GM23338 (cell line): ENCODE results near the gene TGIF1. TPM values are rescaled to one million over a fixed set of nuclear protein-coding genes. Genes with fewer than 3 reads are reported as not detected.
A peak's percentile ranks its signal among the peaks of the same experiment; 100 is the strongest.
"Not testable (repeated sequence)": the region's sequence is repeated elsewhere in the genome, so short reads cannot be mapped to it uniquely, and the experiment has no call there.

Experiments used
- ATAC-seq: fragments of 200-7000 bp; cut with Tn5 transposase; 3 replicates; pipeline ENCODE4 v1.9.1; 2020
- DNase-seq: peaks from one replicate; pipeline ENCODE4 v3.0.0-alpha.2; 2015; ENCODE audit warnings: low spot score
- H2AFZ ChIP-seq: fragments of 200-600 bp; sonication (generic); 2 replicates; pipeline ENCODE4 v1.8.0; 2016; ENCODE audit warnings: antibody characterized with exemption, mild to moderate bottlenecking, moderate library complexity
- H3F3A ChIP-seq: fragments of 200-600 bp; sonication (generic); replicated peaks from 2 replicates; pipeline ENCODE4 v1.8.0; 2017; ENCODE audit warnings: antibody characterized with exemption, mixed run types, low read depth
- H3K27ac ChIP-seq: fragments of 200-600 bp; sonication (generic); 2 replicates; pipeline ENCODE4 v1.6.1; 2016; ENCODE audit warnings: low read depth
- H3K27me3 ChIP-seq: fragments of 200-600 bp; sonication (generic); 2 replicates; pipeline ENCODE4 v1.8.0; 2016; ENCODE audit warnings: mild to moderate bottlenecking, mixed run types, moderate library complexity; ENCODE audit not compliant: insufficient read depth
- H3K36me3 ChIP-seq: fragments of 200-600 bp; sonication (generic); 2 replicates; pipeline ENCODE4 v1.8.0; 2016; ENCODE audit warnings: mild to moderate bottlenecking; ENCODE audit not compliant: insufficient read depth
- H3K4me1 ChIP-seq: fragments of 200-600 bp; sonication (generic); 2 replicates; pipeline ENCODE4 v1.8.0; 2016; ENCODE audit warnings: mild to moderate bottlenecking, moderate library complexity; ENCODE audit not compliant: insufficient read depth
- H3K4me2 ChIP-seq: fragments of 200-600 bp; sonication (generic); 2 replicates; pipeline ENCODE4 v1.7.1; 2017; ENCODE audit warnings: mixed run types
- H3K4me3 ChIP-seq: fragments of 200-600 bp; sonication (generic); 2 replicates; pipeline ENCODE4 v1.6.1; 2016; ENCODE audit warnings: mixed run types
- H3K79me2 ChIP-seq: fragments of 200-600 bp; sonication (generic); replicated peaks from 2 replicates; pipeline ENCODE4 v1.8.0; 2017; ENCODE audit warnings: mild to moderate bottlenecking; ENCODE audit not compliant: insufficient read depth
- H3K9me2 ChIP-seq: fragments of 200-600 bp; sonication (generic); 2 replicates; pipeline ENCODE4 v1.8.0; 2017; ENCODE audit not compliant: insufficient read depth
- H4K20me1 ChIP-seq: fragments of 200-600 bp; sonication (generic); replicated peaks from 2 replicates; pipeline ENCODE4 v1.8.0; 2017; ENCODE audit warnings: mild to moderate bottlenecking; ENCODE audit not compliant: insufficient read depth
- H3K27ac Mint-ChIP-seq: 2 replicates; pipeline ENCODE4 v1.8.0; 2020; ENCODE audit warnings: inconsistent platforms, mild to moderate bottlenecking, moderate library complexity, mixed read lengths
- H3K27me3 Mint-ChIP-seq: 3 replicates; pipeline ENCODE4 v1.8.0; 2022; ENCODE audit warnings: low read depth, mild to moderate bottlenecking, moderate library complexity, mixed read lengths, inconsistent platforms; ENCODE audit not compliant: insufficient read depth, poor library complexity
- H3K36me3 Mint-ChIP-seq: 3 replicates; pipeline ENCODE4 v1.8.0; 2021; ENCODE audit warnings: low read depth, mild to moderate bottlenecking, inconsistent platforms, moderate library complexity, mixed read lengths
- H3K4me1 Mint-ChIP-seq: 3 replicates; pipeline ENCODE4 v1.8.0; 2020; ENCODE audit warnings: mild to moderate bottlenecking, inconsistent platforms, mixed read lengths
- H3K4me3 Mint-ChIP-seq: 3 replicates; pipeline ENCODE4 v1.8.0; 2021; ENCODE audit warnings: moderate library complexity, mild to moderate bottlenecking, inconsistent platforms, mixed read lengths
- H3K9me3 Mint-ChIP-seq: 3 replicates; pipeline ENCODE4 v1.8.0; 2020; ENCODE audit warnings: moderate library complexity, mild to moderate bottlenecking, inconsistent platforms, mixed read lengths
- EZH2 ChIP-seq: fragments of 200-600 bp; sonication (generic); IDR thresholded peaks from one replicate; pipeline ENCODE4 v1.8.0; 2017; ENCODE audit warnings: antibody characterized with exemption, mild to moderate bottlenecking, low read depth; ENCODE audit not compliant: unreplicated experiment
- EZH2phosphoT487 ChIP-seq: fragments of 200-600 bp; sonication (generic); IDR thresholded peaks from one replicate; pipeline ENCODE4 v1.8.1; 2018; ENCODE audit warnings: antibody characterized with exemption; ENCODE audit not compliant: unreplicated experiment
- NANOG ChIP-seq: IDR thresholded peaks from 2 replicates; pipeline ENCODE4 v1.6.1; 2016; ENCODE audit warnings: antibody characterized with exemption, borderline replicate concordance
- POLR2AphosphoS5 ChIP-seq: IDR thresholded peaks from 2 replicates; pipeline ENCODE4 v1.6.1; 2016; ENCODE audit warnings: antibody characterized with exemption, low read depth
- ZNF114 ChIP-seq: fragments of 250-450 bp; sonication (Bioruptor Pico); IDR thresholded peaks from 2 replicates; pipeline ENCODE4 v1.5.0; 2020; ENCODE audit warnings: mild to moderate bottlenecking, moderate library complexity
- ZNF331 ChIP-seq: fragments of 250-450 bp; sonication (Bioruptor Pico); IDR thresholded peaks from 2 replicates; pipeline ENCODE4 v1.5.0; 2020; ENCODE audit warnings: low read depth, mild to moderate bottlenecking, moderate library complexity
- polyA plus RNA-seq: library from polyadenylated mRNA; unstranded; fragments of >200 nt; fragmentation: Nextera tagmentation; extraction: Ambion mirVana; gene quantifications from 2 replicates; pipeline ENCODE4 v1.2.1, GENCODE V29; 2016
- total RNA-seq: library from RNA; depleted of rRNA; stranded (reverse); fragments of >200 nt; shearing (Covaris generic); gene quantifications from 2 replicates; pipeline ENCODE4 v1.2.3, GENCODE V29; 2014
- TF ChIP-seq, protein P1 (sequence below): fragments of 250-450 bp; sonication (Bioruptor Pico); IDR thresholded peaks from 2 replicates; pipeline ENCODE4 v1.5.0; 2020; ENCODE audit warnings: mild to moderate bottlenecking, moderate library complexity

Gene TGIF1
- total and polyA plus RNA-seq, 2 experiments from 2014 or later = 294 to 316 TPM

DNA sequence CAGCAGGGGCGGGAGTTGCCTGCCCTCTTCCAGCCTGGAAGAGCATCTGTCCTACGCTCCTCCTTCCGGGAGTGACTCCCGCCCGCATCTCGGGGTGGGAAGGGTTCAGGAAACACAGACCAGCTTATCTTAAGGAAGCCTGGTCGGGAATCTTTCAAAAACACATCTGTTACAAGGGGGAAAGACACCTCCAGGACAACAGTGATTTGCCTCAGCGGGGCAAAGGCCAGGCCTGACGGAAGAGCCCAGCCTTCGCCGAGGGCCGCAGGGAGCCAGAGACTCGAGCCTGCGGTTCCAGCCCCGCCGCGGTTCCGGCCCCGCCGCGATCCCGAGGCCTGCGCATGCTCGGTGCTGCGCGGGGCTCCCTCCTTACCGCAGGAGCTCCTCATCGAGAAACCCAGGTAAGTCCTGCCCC, 38.1 kb upstream of the TGIF1 start:
- Histone ChIP-seq H3K36me3 (no peaks in the 10 kb centered on the region), H3K9me2 (no peaks in the 10 kb centered on the region; the same call in 1 of the 2 replicates), H3F3A (no peaks in the 10 kb centered on the region), H3K27ac (no peak overlapping the region), H3K27me3 (no peaks in the 10 kb centered on the region), H3K79me2 (no peaks in the 10 kb centered on the region), H3K4me1 (peaks cover 15% of the 10 kb centered on the region), H4K20me1 (no peaks in the 10 kb centered on the region), H3K4me2 (no peak overlapping the region), H3K4me3 (no peak overlapping the region), H2AFZ (peak overlapping the region; percentile 91)
- DNase-seq (peak; percentile 51), ATAC-seq (peak; percentile 89)
- TF ChIP-seq ZNF114 (CRISPR knock-in tag) = no peak
- TF ChIP-seq POLR2AphosphoS5 = no peak
- no peak overlapping the region for H3K27ac Mint-ChIP-seq
- no peak overlapping the region for H3K4me3 Mint-ChIP-seq
- H3K27me3 Mint-ChIP-seq = no peaks in the 10 kb centered on the region
- H3K36me3 Mint-ChIP-seq = no peaks in the 10 kb centered on the region
- H3K4me1 Mint-ChIP-seq = peaks cover 6% of the 10 kb centered on the region; the same call in 2 of the 3 replicates
- no peaks in the 10 kb centered on the region for H3K9me3 Mint-ChIP-seq

DNA sequence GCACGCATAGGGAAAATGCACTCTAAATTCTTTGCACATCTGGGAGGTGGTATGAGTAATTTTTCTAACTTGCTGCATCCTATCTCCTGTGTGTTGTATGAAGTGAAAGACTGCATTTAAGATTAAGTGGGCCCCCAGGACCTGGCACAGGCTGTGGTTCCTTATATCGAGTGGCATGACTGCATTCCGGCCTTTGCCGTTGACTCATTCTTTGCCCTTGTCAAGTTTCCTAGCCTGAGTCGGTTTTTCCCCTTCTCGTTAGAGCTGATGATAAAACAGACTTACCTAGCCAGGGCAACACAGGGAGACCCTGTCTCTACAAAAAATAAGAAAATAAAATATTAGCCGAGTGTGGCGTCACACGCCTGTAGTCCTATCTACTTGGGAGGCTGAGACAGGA, 37.4 kb upstream of the TGIF1 start:
- not testable (repeated sequence) for H3K36me3 ChIP-seq, H3K27ac ChIP-seq, H2AFZ ChIP-seq, H4K20me1 ChIP-seq, DNase-seq, H3K36me3 Mint-ChIP-seq, H3K79me2 ChIP-seq, H3F3A ChIP-seq, H3K9me2 ChIP-seq, H3K4me3 ChIP-seq, H3K4me2 ChIP-seq, H3K4me3 Mint-ChIP-seq, ATAC-seq, H3K27ac Mint-ChIP-seq, H3K4me1 Mint-ChIP-seq, H3K27me3 ChIP-seq, H3K27me3 Mint-ChIP-seq, H3K9me3 Mint-ChIP-seq
- peaks cover 15% of the 10 kb centered on the region for H3K4me1 ChIP-seq

- H2AFZ ChIP-seq = no peak overlapping the region
- H3F3A ChIP-seq = no peaks in the 10 kb centered on the region
- H3K79me2 ChIP-seq = no peaks in the 10 kb centered on the region
- no peaks in the 10 kb centered on the region for H3K36me3 ChIP-seq
- ATAC-seq = no peak
- no peaks in the 10 kb centered on the region for H3K27me3 ChIP-seq
- no peak overlapping the region for H3K4me2 ChIP-seq
- Mint-ChIP-seq H3K4me3 (no peak overlapping the region), H3K9me3 (no peaks in the 10 kb centered on the region), H3K36me3 (no peaks in the 10 kb centered on the region), H3K27me3 (no peaks in the 10 kb centered on the region), H3K27ac (no peak overlapping the region), H3K4me1 (0 out of 3 replicates have a peak, but pooled peaks cover 2% of the 10 kb centered on the region)
- no peaks in the 10 kb centered on the region; the same call in 1 of the 2 replicates for H3K9me2 ChIP-seq
- no peak for DNase-seq
- no peaks in the 10 kb centered on the region for H4K20me1 ChIP-seq
- TF ChIP-seq, protein P1, sequence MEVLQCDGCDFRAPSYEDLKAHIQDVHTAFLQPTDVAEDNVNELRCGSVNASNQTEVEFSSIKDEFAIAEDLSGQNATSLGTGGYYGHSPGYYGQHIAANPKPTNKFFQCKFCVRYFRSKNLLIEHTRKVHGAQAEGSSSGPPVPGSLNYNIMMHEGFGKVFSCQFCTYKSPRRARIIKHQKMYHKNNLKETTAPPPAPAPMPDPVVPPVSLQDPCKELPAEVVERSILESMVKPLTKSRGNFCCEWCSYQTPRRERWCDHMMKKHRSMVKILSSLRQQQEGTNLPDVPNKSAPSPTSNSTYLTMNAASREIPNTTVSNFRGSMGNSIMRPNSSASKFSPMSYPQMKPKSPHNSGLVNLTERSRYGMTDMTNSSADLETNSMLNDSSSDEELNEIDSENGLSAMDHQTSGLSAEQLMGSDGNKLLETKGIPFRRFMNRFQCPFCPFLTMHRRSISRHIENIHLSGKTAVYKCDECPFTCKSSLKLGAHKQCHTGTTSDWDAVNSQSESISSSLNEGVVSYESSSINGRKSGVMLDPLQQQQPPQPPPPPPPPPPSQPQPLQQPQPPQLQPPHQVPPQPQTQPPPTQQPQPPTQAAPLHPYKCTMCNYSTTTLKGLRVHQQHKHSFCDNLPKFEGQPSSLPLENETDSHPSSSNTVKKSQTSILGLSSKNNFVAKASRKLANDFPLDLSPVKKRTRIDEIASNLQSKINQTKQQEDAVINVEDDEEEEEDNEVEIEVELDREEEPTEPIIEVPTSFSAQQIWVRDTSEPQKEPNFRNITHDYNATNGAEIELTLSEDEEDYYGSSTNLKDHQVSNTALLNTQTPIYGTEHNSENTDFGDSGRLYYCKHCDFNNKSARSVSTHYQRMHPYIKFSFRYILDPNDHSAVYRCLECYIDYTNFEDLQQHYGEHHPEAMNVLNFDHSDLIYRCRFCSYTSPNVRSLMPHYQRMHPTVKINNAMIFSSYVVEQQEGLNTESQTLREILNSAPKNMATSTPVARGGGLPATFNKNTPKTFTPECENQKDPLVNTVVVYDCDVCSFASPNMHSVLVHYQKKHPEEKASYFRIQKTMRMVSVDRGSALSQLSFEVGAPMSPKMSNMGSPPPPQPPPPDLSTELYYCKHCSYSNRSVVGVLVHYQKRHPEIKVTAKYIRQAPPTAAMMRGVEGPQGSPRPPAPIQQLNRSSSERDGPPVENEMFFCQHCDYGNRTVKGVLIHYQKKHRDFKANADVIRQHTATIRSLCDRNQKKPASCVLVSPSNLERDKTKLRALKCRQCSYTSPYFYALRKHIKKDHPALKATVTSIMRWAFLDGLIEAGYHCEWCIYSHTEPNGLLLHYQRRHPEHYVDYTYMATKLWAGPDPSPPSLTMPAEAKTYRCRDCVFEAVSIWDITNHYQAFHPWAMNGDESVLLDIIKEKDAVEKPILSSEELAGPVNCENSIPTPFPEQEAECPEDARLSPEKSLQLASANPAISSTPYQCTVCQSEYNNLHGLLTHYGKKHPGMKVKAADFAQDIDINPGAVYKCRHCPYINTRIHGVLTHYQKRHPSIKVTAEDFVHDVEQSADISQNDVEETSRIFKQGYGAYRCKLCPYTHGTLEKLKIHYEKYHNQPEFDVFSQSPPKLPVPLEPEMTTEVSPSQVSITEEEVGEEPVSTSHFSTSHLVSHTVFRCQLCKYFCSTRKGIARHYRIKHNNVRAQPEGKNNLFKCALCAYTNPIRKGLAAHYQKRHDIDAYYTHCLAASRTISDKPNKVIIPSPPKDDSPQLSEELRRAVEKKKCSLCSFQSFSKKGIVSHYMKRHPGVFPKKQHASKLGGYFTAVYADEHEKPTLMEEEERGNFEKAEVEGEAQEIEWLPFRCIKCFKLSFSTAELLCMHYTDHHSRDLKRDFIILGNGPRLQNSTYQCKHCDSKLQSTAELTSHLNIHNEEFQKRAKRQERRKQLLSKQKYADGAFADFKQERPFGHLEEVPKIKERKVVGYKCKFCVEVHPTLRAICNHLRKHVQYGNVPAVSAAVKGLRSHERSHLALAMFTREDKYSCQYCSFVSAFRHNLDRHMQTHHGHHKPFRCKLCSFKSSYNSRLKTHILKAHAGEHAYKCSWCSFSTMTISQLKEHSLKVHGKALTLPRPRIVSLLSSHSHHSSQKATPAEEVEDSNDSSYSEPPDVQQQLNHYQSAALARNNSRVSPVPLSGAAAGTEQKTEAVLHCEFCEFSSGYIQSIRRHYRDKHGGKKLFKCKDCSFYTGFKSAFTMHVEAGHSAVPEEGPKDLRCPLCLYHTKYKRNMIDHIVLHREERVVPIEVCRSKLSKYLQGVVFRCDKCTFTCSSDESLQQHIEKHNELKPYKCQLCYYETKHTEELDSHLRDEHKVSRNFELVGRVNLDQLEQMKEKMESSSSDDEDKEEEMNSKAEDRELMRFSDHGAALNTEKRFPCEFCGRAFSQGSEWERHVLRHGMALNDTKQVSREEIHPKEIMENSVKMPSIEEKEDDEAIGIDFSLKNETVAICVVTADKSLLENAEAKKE (CRISPR knock-in tag) = no peak
- TF ChIP-seq EZH2phosphoT487 (no peak), ZNF331 (CRISPR knock-in tag) (no peak), EZH2 (no peak), NANOG (no peak)
- H3K27ac ChIP-seq = no peak overlapping the region
- no peak overlapping the region for H3K4me3 ChIP-seq
- peaks cover 6% of the 10 kb centered on the region; the same call in 1 of the 2 replicates for H3K4me1 ChIP-seq
Observed at GRCh38 chr18:3415110-3415509, 34.9 kb upstream of the TGIF1 start.
